ENCODE data around the gene FBXO10.

Gene FBXO10

DNA sequence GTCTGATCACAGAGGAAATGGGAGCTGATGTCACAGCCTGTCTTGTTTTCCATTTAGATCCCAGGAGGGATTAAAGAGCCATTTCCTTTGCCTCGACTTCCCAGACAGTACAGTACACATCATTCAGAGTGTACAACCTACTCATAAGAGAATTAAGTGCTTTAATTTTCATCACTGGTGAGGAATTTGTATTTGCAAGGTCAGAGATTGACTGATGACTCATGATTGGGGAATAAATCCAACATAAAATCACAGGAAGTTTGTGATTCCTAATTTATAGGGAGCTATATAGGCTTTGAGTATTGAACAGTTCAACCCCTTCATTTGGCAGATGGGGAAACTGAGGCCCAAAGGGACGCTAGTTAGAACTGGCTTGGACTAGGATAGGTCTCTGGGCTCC lies 20.3 kb upstream of the FBXO10 start:
- in situ Hi-C loops (cut with HindIII; ENCODE audit: low sequenced_read_pairs) = no loop called here
- H3K4me3 ChIP-seq (ENCODE audit: low read depth, low read length) = no peak overlapping the region
- TF ChIP-seq, protein P1, sequence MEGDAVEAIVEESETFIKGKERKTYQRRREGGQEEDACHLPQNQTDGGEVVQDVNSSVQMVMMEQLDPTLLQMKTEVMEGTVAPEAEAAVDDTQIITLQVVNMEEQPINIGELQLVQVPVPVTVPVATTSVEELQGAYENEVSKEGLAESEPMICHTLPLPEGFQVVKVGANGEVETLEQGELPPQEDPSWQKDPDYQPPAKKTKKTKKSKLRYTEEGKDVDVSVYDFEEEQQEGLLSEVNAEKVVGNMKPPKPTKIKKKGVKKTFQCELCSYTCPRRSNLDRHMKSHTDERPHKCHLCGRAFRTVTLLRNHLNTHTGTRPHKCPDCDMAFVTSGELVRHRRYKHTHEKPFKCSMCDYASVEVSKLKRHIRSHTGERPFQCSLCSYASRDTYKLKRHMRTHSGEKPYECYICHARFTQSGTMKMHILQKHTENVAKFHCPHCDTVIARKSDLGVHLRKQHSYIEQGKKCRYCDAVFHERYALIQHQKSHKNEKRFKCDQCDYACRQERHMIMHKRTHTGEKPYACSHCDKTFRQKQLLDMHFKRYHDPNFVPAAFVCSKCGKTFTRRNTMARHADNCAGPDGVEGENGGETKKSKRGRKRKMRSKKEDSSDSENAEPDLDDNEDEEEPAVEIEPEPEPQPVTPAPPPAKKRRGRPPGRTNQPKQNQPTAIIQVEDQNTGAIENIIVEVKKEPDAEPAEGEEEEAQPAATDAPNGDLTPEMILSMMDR (IDR thresholded peaks at IDR 0.05; ENCODE audit: low read depth, low read length, missing control alignments) = no peak
- no peak for DNase-seq (ENCODE audit: low read depth)

DNA sequence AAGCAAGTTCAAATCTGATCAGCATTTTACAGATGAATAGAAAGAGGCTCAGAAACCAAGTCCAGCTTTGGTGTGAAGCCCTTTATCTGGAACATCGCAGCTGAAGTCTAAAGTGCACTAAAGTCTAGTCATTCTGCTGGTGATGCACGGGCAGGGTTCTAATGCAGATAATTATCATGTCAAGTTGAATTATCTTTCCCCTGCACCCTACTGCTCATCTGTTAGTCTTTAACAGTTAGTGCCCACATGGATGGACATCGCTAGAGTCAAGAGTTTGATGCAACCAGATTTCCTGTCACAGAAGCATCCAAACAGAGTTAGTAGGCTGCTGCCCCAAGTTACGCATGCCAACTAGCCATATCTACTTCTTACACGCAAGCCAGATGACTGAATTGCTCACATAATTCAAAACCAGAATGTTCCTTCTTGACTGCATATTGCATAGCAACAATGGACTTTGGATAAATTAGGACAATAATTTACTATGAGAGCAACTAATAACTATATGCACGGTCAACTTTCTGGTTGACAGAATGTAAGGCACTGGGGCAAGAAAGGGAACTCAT lies 17.8 kb upstream of the FBXO10 start:
- TF ChIP-seq, protein P1 (IDR thresholded peaks at IDR 0.05; ENCODE audit: low read depth, low read length, missing control alignments) = no peak
- in situ Hi-C loops (cut with HindIII; ENCODE audit: low sequenced_read_pairs) = no loop called here
- DNase-seq (ENCODE audit: low read depth) = no peak
- no peak overlapping the region for H3K4me3 ChIP-seq (ENCODE audit: low read depth, low read length)

DNA sequence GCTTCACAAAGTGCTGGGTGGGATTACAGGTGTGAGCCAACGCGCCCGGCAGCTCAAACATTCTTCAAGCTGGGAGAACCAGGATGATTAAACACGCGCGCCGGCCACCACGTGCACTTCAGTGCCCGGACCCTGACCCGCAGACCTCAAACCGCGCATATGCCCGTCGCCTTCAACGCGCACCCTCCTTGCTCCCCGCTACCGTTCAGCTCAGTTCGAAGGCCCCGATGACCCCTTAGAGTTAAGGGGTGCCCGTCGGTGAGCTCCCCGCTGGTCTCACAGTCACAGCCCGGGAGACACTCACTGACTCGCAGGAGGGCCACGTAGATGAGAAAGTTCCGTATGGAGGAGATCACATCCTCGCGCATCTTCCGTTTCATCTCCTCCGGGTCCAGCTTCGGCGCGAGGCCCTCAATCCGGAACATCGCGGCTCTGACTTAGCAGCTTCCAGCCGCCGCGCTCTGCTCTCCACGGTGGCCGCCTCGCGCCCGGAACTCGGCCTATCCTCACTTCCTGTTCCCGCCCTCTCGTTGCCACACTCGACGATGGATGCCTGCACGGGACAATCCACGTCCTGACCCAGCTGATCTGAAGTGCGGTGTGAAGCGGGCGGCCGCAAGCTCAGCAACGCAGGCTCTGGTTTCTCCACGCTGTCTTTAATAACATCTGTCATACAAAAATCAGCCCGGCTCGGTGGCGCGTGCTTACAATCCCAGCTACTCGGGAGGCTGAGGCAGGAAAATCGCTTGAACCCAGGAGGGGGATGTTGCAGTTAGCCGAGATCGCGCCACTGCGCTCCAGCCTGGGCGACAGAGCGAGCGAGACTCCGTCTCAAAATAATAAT lies 16.1 kb upstream of the FBXO10 start, which contains the start of gene TOMM5:
TSS of gene TOMM5 (minus strand) at position 490 of the 844 bp plus-strand sequence. CDS start at position 425, 65 bp downstream.
- TF ChIP-seq, protein P1 (IDR thresholded peaks at IDR 0.05; ENCODE audit: low read depth, low read length, missing control alignments) = no peak
- in situ Hi-C loops (cut with HindIII; ENCODE audit: low sequenced_read_pairs) = no loop called here
- H3K4me3 ChIP-seq (ENCODE audit: low read depth, low read length) = peak within 1 kb of the TSS; percentile 99
- DNase-seq (ENCODE audit: low read depth) = peak; percentile 86

DNA sequence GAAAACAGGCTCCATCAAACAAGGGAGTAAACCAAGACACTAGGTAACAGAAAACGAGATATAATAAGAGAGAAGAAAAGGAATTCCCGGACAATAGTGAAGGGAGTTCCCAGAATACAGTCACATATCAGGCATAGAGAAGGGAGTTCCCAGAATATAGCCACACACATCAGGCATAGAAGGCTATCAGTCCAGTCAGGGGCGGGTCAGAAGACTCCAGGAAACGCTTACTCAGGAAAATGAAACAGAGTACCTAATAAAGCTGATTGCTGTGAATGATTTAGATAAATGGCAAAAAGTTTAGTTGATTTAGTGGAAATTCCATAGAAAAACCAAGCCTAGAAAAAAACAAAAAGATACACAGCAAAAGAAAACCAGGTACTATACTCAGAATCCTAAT lies 11.3 kb upstream of the FBXO10 start:
- TF ChIP-seq, protein P1 (IDR thresholded peaks at IDR 0.05; ENCODE audit: low read depth, low read length, missing control alignments) = no peak
- H3K4me3 ChIP-seq (ENCODE audit: low read depth, low read length) = no peak overlapping the region
- in situ Hi-C loops (cut with HindIII; ENCODE audit: low sequenced_read_pairs) = no loop called here
- DNase-seq (ENCODE audit: low read depth) = no peak

DNA sequence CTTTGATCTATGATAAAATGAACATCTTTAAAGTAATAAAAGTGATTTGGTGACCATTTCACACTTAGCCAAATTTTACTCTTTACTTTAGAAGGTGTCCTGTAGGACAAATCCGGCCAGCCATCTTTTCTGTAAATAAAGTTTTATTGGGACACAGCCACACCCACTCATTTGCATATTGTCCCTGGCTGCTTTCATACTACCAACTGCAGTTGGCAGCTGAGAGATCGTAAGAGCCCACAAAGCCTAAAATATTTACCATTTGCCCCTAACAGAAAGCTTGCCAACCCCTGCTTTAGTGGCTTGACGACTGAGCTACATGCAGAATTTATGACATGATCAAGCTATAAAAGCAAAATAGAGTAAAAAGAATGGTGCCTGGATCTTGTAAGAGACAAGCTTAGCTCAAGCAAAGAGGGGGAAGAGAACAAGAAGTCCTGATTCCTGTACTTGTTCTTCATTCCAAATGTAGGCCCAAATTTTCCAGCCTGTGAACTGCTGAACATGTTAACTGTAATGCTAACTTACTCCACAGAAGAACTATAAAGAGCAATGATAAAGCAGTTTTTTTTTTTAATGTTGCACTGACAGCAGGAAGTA lies 7.4 kb upstream of the FBXO10 start:
- in situ Hi-C loops (cut with HindIII; ENCODE audit: low sequenced_read_pairs) = no loop called here
- H3K4me3 ChIP-seq (ENCODE audit: low read depth, low read length) = no peak overlapping the region
- DNase-seq (ENCODE audit: low read depth) = no peak
- TF ChIP-seq, protein P1 (IDR thresholded peaks at IDR 0.05; ENCODE audit: low read depth, low read length, missing control alignments) = no peak

DNA sequence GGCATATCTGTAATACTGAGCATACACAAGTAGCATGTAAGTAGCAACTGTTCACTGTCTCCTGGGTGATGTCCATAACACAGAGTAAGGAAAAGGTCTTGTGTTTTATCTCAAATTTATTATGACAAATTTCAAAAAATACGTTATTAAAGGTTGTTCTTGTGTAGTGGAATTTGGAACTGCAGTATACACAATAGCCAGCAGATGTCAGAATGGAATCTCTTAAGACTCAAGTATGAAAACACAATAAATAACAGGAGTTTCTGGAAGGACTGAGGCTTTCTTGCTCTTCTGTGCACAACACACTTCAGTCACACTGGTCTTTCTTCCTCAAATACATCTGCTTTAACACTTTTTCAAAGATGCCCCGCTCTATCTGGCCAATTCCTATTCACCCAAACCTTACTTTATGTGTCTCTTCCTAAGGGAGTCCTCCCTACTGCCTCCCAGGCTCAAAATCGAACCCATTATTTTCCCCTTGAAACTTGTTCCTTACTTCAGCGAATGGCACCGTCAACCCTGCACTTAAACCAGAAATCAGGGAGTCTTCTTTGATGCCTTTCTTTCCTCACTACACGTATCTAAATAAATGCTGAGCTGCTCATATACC lies 6.5 kb upstream of the FBXO10 start:
- in situ Hi-C loops (cut with HindIII; ENCODE audit: low sequenced_read_pairs) = no loop called here
- DNase-seq (ENCODE audit: low read depth) = peak; percentile 62
- H3K4me3 ChIP-seq (ENCODE audit: low read depth, low read length) = no peak overlapping the region
- TF ChIP-seq, protein P1 (IDR thresholded peaks at IDR 0.05; ENCODE audit: low read depth, low read length, missing control alignments) = peak; percentile 55

All from astrocyte of the cerebellum (primary cell).